Measurements from ENCODE around the gene NFIC. TPM values are rescaled to one million over a fixed set of nuclear protein-coding genes. Genes with fewer than 3 reads are reported as not detected.
"Not testable (repeated sequence)": the region's sequence is repeated elsewhere in the genome, so short reads cannot be mapped to it uniquely, and the experiment has no call there.

The NFIC gene
- total RNA-seq, 1 donor from 2014 or later = 194 TPM

- no peak for TF ChIP-seq CTCF (IDR thresholded peaks at IDR 0.05)
- Histone ChIP-seq H3K9me3 (no peaks in the 10 kb centered on the region), H3K4me1 (peaks cover 24 to 43% of the 10 kb centered on the region in 2 donors), H3K27ac (peak overlapping the region; percentile 93 to 96), H3K36me3 (no peaks in the 10 kb centered on the region), H3K27me3 (no peaks in the 10 kb centered on the region), H3K4me3 (no peak overlapping the region)
- no peak for DNase-seq (ENCODE audit: low spot score in 2 of 2)
- intact Hi-C loops (cut with DNase I) = no loop called here
These were observed 6.0 kb downstream of the NFIC start for GRCh38 chr19:3372413-3372812.

DNA sequence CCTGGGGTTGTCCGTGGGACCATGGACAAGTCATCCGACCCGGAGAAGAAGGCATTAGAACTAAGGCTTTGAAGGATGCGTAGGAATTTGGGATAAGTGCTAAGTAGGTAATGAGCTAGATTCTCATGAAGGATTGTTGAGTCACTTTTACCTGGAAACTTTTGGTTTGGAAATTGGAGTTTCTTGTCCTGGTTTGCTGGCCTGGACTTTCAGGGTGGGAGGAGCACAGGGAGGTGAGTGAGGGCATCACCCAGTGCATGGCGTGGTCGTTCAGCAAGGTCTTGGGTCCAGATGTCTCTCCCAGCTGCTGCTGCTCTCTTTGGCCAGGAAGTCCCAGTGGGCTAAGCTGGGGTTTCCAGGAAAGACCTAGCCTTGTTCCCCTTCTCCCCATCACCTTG is 7.6 kb downstream of the NFIC start:
- intact Hi-C loops (cut with DNase I) = loop anchor here (2.0 kb wide), 1 partner anchor 55 kb away; no protein-coding TSS in a partner anchor
- Histone ChIP-seq H3K27ac (peak overlapping the region; percentile 93 to 96), H3K36me3 (no peaks in the 10 kb centered on the region), H3K9me3 (no peaks in the 10 kb centered on the region), H3K4me1 (peaks cover 20 to 38% of the 10 kb centered on the region in 2 donors), H3K4me3 (no peak overlapping the region), H3K27me3 (no peaks in the 10 kb centered on the region)
- no peak for TF ChIP-seq CTCF (IDR thresholded peaks at IDR 0.05)
- DNase-seq (ENCODE audit: low spot score in 2 of 2) = no peak

- Histone ChIP-seq H3K4me3 (peak overlapping the region; percentile 9 to 47), H3K27ac (peak overlapping the region; percentile 93 to 96), H3K9me3 (no peaks in the 10 kb centered on the region), H3K4me1 (peaks cover 20 to 40% of the 10 kb centered on the region in 2 donors), H3K36me3 (no peaks in the 10 kb centered on the region), H3K27me3 (no peaks in the 10 kb centered on the region)
- no peak for TF ChIP-seq CTCF (IDR thresholded peaks at IDR 0.05)
- peak in 1 of 2 donors; percentile 86 for DNase-seq (ENCODE audit: low spot score in 2 of 2)
- intact Hi-C loops (cut with DNase I) = loop anchor here (1.0 to 5.0 kb wide), 3 partner anchors 30 to 54 kb away; no protein-coding TSS in a partner anchor
These were observed 8.2 kb downstream of the NFIC start for GRCh38 chr19:3374369-3375112.

GRCh38 chr19:3375221-3376090 is 9.1 kb downstream of the NFIC start:
- Histone ChIP-seq H3K27ac (peak overlapping the region; percentile 93 to 96), H3K27me3 (no peaks in the 10 kb centered on the region), H3K4me1 (peaks cover 20 to 42% of the 10 kb centered on the region in 2 donors), H3K9me3 (no peaks in the 10 kb centered on the region), H3K36me3 (no peaks in the 10 kb centered on the region), H3K4me3 (peak overlapping the region; percentile 9 to 47)
- intact Hi-C loops (cut with DNase I) = loop anchor here (1.0 to 5.0 kb wide), 3 partner anchors 29 to 53 kb away; no protein-coding TSS in a partner anchor
- TF ChIP-seq CTCF (IDR thresholded peaks at IDR 0.05) = no peak
- peak; percentile 78 to 96 for DNase-seq (ENCODE audit: low spot score in 2 of 2)

DNA sequence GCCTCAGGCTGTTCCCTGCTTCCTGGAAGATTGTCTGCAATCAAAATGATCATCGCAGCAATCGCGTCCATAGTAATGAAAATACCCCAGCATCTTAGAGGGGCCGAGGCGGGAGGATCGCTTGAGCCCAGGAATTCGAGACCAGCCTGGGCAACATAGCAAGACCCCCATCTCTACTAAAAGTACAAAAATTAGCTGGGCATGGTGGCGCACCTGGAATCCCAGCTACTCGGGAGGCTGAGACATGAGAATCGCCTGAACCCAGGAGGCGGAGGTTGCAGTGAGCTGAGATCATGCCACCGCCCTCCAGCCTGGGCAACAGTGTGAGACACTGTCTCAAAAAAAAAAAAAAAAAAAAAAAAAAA is 9.7 kb downstream of the NFIC start:
- not testable (repeated sequence) for H3K27me3 ChIP-seq; DNase-seq (ENCODE audit: low spot score in 2 of 2); H3K36me3 ChIP-seq; H3K9me3 ChIP-seq
- Histone ChIP-seq H3K27ac (peak overlapping the region; percentile 93 to 96), H3K4me1 (peaks cover 16 to 43% of the 10 kb centered on the region in 2 donors), H3K4me3 (peak overlapping the region in 1 of 2 donors; percentile 47)
- intact Hi-C loops (cut with DNase I) = loop anchor here (5.0 kb wide), 1 partner anchor 39 kb away; no protein-coding TSS in a partner anchor

Data from ascending aorta (tissue), 2 donors.